GM23338 (cell line): ENCODE results near the gene FBXO15. TPM values are rescaled to one million over a fixed set of nuclear protein-coding genes. Genes with fewer than 3 reads are reported as not detected.

Experiments
- ATAC-seq: fragments of 200-7000 bp; cut with Tn5 transposase; 3 replicates; pipeline ENCODE4 v1.9.1; 2020
- DNase-seq: peaks from one replicate; pipeline ENCODE4 v3.0.0-alpha.2; 2015; ENCODE audit warnings: low spot score
- H2AFZ ChIP-seq: fragments of 200-600 bp; sonication (generic); 2 replicates; pipeline ENCODE4 v1.8.0; 2016; ENCODE audit warnings: antibody characterized with exemption, mild to moderate bottlenecking, moderate library complexity
- H3F3A ChIP-seq: fragments of 200-600 bp; sonication (generic); replicated peaks from 2 replicates; pipeline ENCODE4 v1.8.0; 2017; ENCODE audit warnings: antibody characterized with exemption, mixed run types, low read depth
- H3K27ac ChIP-seq: fragments of 200-600 bp; sonication (generic); 2 replicates; pipeline ENCODE4 v1.6.1; 2016; ENCODE audit warnings: low read depth
- H3K27me3 ChIP-seq: fragments of 200-600 bp; sonication (generic); 2 replicates; pipeline ENCODE4 v1.8.0; 2016; ENCODE audit warnings: mild to moderate bottlenecking, mixed run types, moderate library complexity; ENCODE audit not compliant: insufficient read depth
- H3K36me3 ChIP-seq: fragments of 200-600 bp; sonication (generic); 2 replicates; pipeline ENCODE4 v1.8.0; 2016; ENCODE audit warnings: mild to moderate bottlenecking; ENCODE audit not compliant: insufficient read depth
- H3K4me1 ChIP-seq: fragments of 200-600 bp; sonication (generic); 2 replicates; pipeline ENCODE4 v1.8.0; 2016; ENCODE audit warnings: mild to moderate bottlenecking, moderate library complexity; ENCODE audit not compliant: insufficient read depth
- H3K4me2 ChIP-seq: fragments of 200-600 bp; sonication (generic); 2 replicates; pipeline ENCODE4 v1.7.1; 2017; ENCODE audit warnings: mixed run types
- H3K4me3 ChIP-seq: fragments of 200-600 bp; sonication (generic); 2 replicates; pipeline ENCODE4 v1.6.1; 2016; ENCODE audit warnings: mixed run types
- H3K79me2 ChIP-seq: fragments of 200-600 bp; sonication (generic); replicated peaks from 2 replicates; pipeline ENCODE4 v1.8.0; 2017; ENCODE audit warnings: mild to moderate bottlenecking; ENCODE audit not compliant: insufficient read depth
- H3K9me2 ChIP-seq: fragments of 200-600 bp; sonication (generic); 2 replicates; pipeline ENCODE4 v1.8.0; 2017; ENCODE audit not compliant: insufficient read depth
- H4K20me1 ChIP-seq: fragments of 200-600 bp; sonication (generic); replicated peaks from 2 replicates; pipeline ENCODE4 v1.8.0; 2017; ENCODE audit warnings: mild to moderate bottlenecking; ENCODE audit not compliant: insufficient read depth
- H3K27ac Mint-ChIP-seq: 2 replicates; pipeline ENCODE4 v1.8.0; 2020; ENCODE audit warnings: inconsistent platforms, mild to moderate bottlenecking, moderate library complexity, mixed read lengths
- H3K27me3 Mint-ChIP-seq: 3 replicates; pipeline ENCODE4 v1.8.0; 2022; ENCODE audit warnings: low read depth, mild to moderate bottlenecking, moderate library complexity, mixed read lengths, inconsistent platforms; ENCODE audit not compliant: insufficient read depth, poor library complexity
- H3K36me3 Mint-ChIP-seq: 3 replicates; pipeline ENCODE4 v1.8.0; 2021; ENCODE audit warnings: low read depth, mild to moderate bottlenecking, inconsistent platforms, moderate library complexity, mixed read lengths
- H3K4me1 Mint-ChIP-seq: 3 replicates; pipeline ENCODE4 v1.8.0; 2020; ENCODE audit warnings: mild to moderate bottlenecking, inconsistent platforms, mixed read lengths
- H3K4me3 Mint-ChIP-seq: 3 replicates; pipeline ENCODE4 v1.8.0; 2021; ENCODE audit warnings: moderate library complexity, mild to moderate bottlenecking, inconsistent platforms, mixed read lengths
- H3K9me3 Mint-ChIP-seq: 3 replicates; pipeline ENCODE4 v1.8.0; 2020; ENCODE audit warnings: moderate library complexity, mild to moderate bottlenecking, inconsistent platforms, mixed read lengths
- CREB1 ChIP-seq: fragments of 250-450 bp; sonication (Bioruptor Pico); IDR thresholded peaks from 2 replicates; pipeline ENCODE4 v1.5.0; 2020; ENCODE audit warnings: low read depth, mild to moderate bottlenecking, moderate library complexity
- ETS1 ChIP-seq: IDR thresholded peaks from 2 replicates; pipeline ENCODE4 v1.6.1; 2016; ENCODE audit warnings: antibody characterized with exemption
- EZH2phosphoT487 ChIP-seq: fragments of 200-600 bp; sonication (generic); IDR thresholded peaks from one replicate; pipeline ENCODE4 v1.8.1; 2018; ENCODE audit warnings: antibody characterized with exemption; ENCODE audit not compliant: unreplicated experiment
- JUNB ChIP-seq: IDR thresholded peaks from one replicate; pipeline ENCODE4 v1.6.1; 2016; ENCODE audit warnings: antibody characterized with exemption; ENCODE audit not compliant: unreplicated experiment
- NANOG ChIP-seq: IDR thresholded peaks from 2 replicates; pipeline ENCODE4 v1.6.1; 2016; ENCODE audit warnings: antibody characterized with exemption, borderline replicate concordance
- POLR2AphosphoS5 ChIP-seq: IDR thresholded peaks from 2 replicates; pipeline ENCODE4 v1.6.1; 2016; ENCODE audit warnings: antibody characterized with exemption, low read depth
- STAT1 ChIP-seq: IDR thresholded peaks from one replicate; pipeline ENCODE4 v1.6.1; 2016; ENCODE audit warnings: antibody characterized with exemption; ENCODE audit not compliant: unreplicated experiment
- ZNF114 ChIP-seq: fragments of 250-450 bp; sonication (Bioruptor Pico); IDR thresholded peaks from 2 replicates; pipeline ENCODE4 v1.5.0; 2020; ENCODE audit warnings: mild to moderate bottlenecking, moderate library complexity
- polyA plus RNA-seq: library from polyadenylated mRNA; unstranded; fragments of >200 nt; fragmentation: Nextera tagmentation; extraction: Ambion mirVana; gene quantifications from 2 replicates; pipeline ENCODE4 v1.2.1, GENCODE V29; 2016
- total RNA-seq: library from RNA; depleted of rRNA; stranded (reverse); fragments of >200 nt; shearing (Covaris generic); gene quantifications from 2 replicates; pipeline ENCODE4 v1.2.3, GENCODE V29; 2014
- TF ChIP-seq, protein P1 (sequence below), 2 experiments: fragments of 200-600 bp in 1 of 2; sonication (generic) in 1 of 2; conservative IDR thresholded peaks; 2 replicates each; pipeline versions ENCODE4 v1.5.1 to v1.6.1; 2016 to 2017; ENCODE audit warnings: antibody characterized with exemption in 2 of 2, low read depth in 2 of 2, mild to moderate bottlenecking in 2 of 2, moderate library complexity in 1 of 2
- TF ChIP-seq, protein P2 (sequence below): IDR thresholded peaks from one replicate; pipeline ENCODE4 v1.6.1; 2018; ENCODE audit warnings: antibody characterized with exemption; ENCODE audit not compliant: unreplicated experiment

FBXO15 gene
- total and polyA plus RNA-seq, 2 experiments from 2014 or later = 0.21 to 0.53 TPM

DNA sequence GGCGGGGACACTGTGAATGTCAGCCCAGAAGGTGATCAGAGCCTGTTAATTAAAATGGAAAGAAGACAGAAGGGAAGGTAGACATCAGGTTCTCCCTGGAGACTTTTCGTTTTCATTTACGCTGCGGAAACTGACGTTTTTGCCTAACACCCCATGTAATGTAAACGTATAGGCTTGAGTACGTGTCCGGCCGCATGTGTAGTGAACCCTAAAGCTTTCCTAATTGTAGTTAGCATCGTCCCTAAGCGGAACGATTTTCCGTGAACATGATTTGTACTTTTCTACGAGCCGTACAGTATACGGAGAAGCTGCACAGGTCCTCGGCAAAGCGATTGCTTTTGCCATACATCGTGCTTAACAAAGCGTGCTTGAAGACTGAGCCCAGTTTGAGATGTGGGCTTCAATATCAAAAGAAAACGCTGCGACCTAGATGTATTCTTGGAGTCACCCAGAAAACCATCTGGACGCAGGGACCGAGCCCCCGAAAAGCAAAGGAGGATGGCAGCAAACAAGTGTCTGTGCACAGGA is 973 bp upstream of the FBXO15 start:
- ATAC-seq = no peak
- no peaks in the 10 kb centered on the region for H3F3A ChIP-seq

DNA sequence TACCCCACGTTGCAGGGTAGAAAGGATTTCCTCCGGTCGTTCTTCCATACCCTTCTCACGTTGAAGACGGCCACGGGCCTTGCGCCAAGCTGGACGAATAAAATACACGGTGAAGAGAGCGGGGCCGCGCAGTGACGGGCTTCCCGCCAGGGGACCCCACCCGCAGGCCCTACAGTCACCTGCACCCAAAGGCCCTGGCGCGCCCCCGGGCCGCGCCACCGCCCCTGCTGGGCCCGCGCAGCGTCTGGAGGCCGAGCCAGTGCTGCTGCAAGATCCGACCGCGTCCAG is 199 bp downstream of the FBXO15 start:
- H3K27me3 Mint-ChIP-seq = peaks cover 20% of the 10 kb centered on the region
- Histone ChIP-seq H4K20me1 (no peaks in the 10 kb centered on the region; the same call in 1 of the 2 replicates), H3K27ac (no peak overlapping the region), H3K79me2 (peaks cover 40% of the 10 kb centered on the region), H3F3A (no peaks in the 10 kb centered on the region), H3K4me3 (peak overlapping the region; percentile 82), H3K9me2 (no peaks in the 10 kb centered on the region), H2AFZ (peak overlapping the region; percentile 94), H3K4me1 (peaks cover 12% of the 10 kb centered on the region), H3K4me2 (peak overlapping the region; percentile 88), H3K27me3 (peaks cover 9% of the 10 kb centered on the region; the same call in 1 of the 2 replicates), H3K36me3 (no peaks in the 10 kb centered on the region)
- DNase-seq (no peak), ATAC-seq (no peak)
- peaks cover 3% of the 10 kb centered on the region; the same call in 1 of the 3 replicates for H3K9me3 Mint-ChIP-seq
- peaks cover 9% of the 10 kb centered on the region; the same call in 2 of the 3 replicates for H3K36me3 Mint-ChIP-seq
- H3K4me3 Mint-ChIP-seq = peak overlapping the region; percentile 99
- H3K27ac Mint-ChIP-seq = no peak overlapping the region; the same call in 1 of the 2 replicates
- peaks cover 22% of the 10 kb centered on the region for H3K4me1 Mint-ChIP-seq
- TF ChIP-seq, protein P1, sequence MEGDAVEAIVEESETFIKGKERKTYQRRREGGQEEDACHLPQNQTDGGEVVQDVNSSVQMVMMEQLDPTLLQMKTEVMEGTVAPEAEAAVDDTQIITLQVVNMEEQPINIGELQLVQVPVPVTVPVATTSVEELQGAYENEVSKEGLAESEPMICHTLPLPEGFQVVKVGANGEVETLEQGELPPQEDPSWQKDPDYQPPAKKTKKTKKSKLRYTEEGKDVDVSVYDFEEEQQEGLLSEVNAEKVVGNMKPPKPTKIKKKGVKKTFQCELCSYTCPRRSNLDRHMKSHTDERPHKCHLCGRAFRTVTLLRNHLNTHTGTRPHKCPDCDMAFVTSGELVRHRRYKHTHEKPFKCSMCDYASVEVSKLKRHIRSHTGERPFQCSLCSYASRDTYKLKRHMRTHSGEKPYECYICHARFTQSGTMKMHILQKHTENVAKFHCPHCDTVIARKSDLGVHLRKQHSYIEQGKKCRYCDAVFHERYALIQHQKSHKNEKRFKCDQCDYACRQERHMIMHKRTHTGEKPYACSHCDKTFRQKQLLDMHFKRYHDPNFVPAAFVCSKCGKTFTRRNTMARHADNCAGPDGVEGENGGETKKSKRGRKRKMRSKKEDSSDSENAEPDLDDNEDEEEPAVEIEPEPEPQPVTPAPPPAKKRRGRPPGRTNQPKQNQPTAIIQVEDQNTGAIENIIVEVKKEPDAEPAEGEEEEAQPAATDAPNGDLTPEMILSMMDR (conservative IDR thresholded peaks at IDR 0.05; ENCODE audit: low read depth in 2 of 2) = no peak
- TF ChIP-seq JUNB (no peak), STAT1 (no peak), ETS1 (no peak), EZH2phosphoT487 (no peak), POLR2AphosphoS5 (no peak), NANOG (no peak), CREB1 (no peak), ZNF114 (CRISPR knock-in tag) (no peak)
- TF ChIP-seq, protein P2, sequence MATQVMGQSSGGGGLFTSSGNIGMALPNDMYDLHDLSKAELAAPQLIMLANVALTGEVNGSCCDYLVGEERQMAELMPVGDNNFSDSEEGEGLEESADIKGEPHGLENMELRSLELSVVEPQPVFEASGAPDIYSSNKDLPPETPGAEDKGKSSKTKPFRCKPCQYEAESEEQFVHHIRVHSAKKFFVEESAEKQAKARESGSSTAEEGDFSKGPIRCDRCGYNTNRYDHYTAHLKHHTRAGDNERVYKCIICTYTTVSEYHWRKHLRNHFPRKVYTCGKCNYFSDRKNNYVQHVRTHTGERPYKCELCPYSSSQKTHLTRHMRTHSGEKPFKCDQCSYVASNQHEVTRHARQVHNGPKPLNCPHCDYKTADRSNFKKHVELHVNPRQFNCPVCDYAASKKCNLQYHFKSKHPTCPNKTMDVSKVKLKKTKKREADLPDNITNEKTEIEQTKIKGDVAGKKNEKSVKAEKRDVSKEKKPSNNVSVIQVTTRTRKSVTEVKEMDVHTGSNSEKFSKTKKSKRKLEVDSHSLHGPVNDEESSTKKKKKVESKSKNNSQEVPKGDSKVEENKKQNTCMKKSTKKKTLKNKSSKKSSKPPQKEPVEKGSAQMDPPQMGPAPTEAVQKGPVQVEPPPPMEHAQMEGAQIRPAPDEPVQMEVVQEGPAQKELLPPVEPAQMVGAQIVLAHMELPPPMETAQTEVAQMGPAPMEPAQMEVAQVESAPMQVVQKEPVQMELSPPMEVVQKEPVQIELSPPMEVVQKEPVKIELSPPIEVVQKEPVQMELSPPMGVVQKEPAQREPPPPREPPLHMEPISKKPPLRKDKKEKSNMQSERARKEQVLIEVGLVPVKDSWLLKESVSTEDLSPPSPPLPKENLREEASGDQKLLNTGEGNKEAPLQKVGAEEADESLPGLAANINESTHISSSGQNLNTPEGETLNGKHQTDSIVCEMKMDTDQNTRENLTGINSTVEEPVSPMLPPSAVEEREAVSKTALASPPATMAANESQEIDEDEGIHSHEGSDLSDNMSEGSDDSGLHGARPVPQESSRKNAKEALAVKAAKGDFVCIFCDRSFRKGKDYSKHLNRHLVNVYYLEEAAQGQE = no peak

More for the DNA sequence above, 973 bp upstream of the FBXO15 start:
- no peak for DNase-seq
- Histone ChIP-seq H3K9me2 (no peaks in the 10 kb centered on the region), H3K36me3 (no peaks in the 10 kb centered on the region), H3K4me2 (peak overlapping the region; percentile 84), H3K79me2 (peaks cover 52% of the 10 kb centered on the region), H3K4me3 (peak overlapping the region; percentile 82), H3K4me1 (peaks cover 12% of the 10 kb centered on the region), H3K27me3 (peaks cover 9% of the 10 kb centered on the region; the same call in 1 of the 2 replicates), H4K20me1 (peaks cover 6% of the 10 kb centered on the region), H3K27ac (no peak overlapping the region), H2AFZ (peak overlapping the region; percentile 56)
- peak overlapping the region; percentile 80 for H3K27ac Mint-ChIP-seq
- H3K4me1 Mint-ChIP-seq = peaks cover 22% of the 10 kb centered on the region
- H3K4me3 Mint-ChIP-seq = peak overlapping the region; percentile 99
- no peak; the same call in 1 of the 2 replicates for TF ChIP-seq POLR2AphosphoS5
- peaks cover 10% of the 10 kb centered on the region; the same call in 2 of the 3 replicates for H3K36me3 Mint-ChIP-seq
- H3K9me3 Mint-ChIP-seq = peaks cover 3% of the 10 kb centered on the region; the same call in 1 of the 3 replicates
- peaks cover 20% of the 10 kb centered on the region for H3K27me3 Mint-ChIP-seq
